GM23248 (cell line): Measurements from ENCODE around the gene PDE4B.

Experiments
- EZH2 ChIP-seq: fragments of 200-600 bp; sonication (generic); IDR thresholded peaks from 2 replicates; pipeline ENCODE4 v1.6.1; 2018; ENCODE audit warnings: antibody characterized with exemption, mild to moderate bottlenecking; ENCODE audit not compliant: insufficient read depth, poor library complexity, severe bottlenecking
- EZH2phosphoT487 ChIP-seq: fragments of 200-600 bp; sonication (generic); IDR thresholded peaks from 2 replicates; pipeline ENCODE4 v1.6.1; 2018; ENCODE audit warnings: antibody characterized with exemption, moderate library complexity, mild to moderate bottlenecking, low read depth; ENCODE audit not compliant: insufficient read depth

- no peak for TF ChIP-seq EZH2
- TF ChIP-seq EZH2phosphoT487: no peak
These were observed 518.9 kb downstream of the PDE4B start for GRCh38 chr1:66311628-66312027.
